ENCODE data around the gene LMX1B. TPM values are rescaled to one million over a fixed set of nuclear protein-coding genes. Genes with fewer than 3 reads are reported as not detected.

LMX1B gene
- total and polyA plus RNA-seq, 2 of the 4 experiments (the other 2 are of a cell fraction): not detected

- Histone ChIP-seq H3K79me1 (ENCODE audit: low read depth in 1 of 2, low read length in 2 of 2) (no peaks in the 10 kb centered on the region), H3K4me3 (ENCODE audit: insufficient read depth, low read depth, low read length) (no peak overlapping the region), H3K23ac (ENCODE audit: low read depth, low read length) (no peak overlapping the region), H3K18ac (ENCODE audit: low read depth, low read length) (no peak overlapping the region), H3K9me3 (ENCODE audit: control insufficient read depth, insufficient read depth, low read length) (no peaks in the 10 kb centered on the region), H3K56ac (ENCODE audit: extremely low read depth, insufficient read depth, low read length) (no peak overlapping the region), H3K9me1 (ENCODE audit: insufficient read depth, low read length) (no peaks in the 10 kb centered on the region), H4K8ac (ENCODE audit: low read depth in 2 of 2, low read length in 2 of 2) (no peak overlapping the region), H3K14ac (replicated peaks; ENCODE audit: low read depth, low read length) (no peak overlapping the region), H2BK5ac (ENCODE audit: low read depth, low read length, poor library complexity, severe bottlenecking) (no peak overlapping the region), H4K91ac (ENCODE audit: insufficient read depth, low read depth, low read length) (no peak overlapping the region), H3K27me3 (ENCODE audit: control insufficient read depth, insufficient read depth, low read length) (peaks cover 76% of the 10 kb centered on the region), H2AK5ac (ENCODE audit: low read depth, low read length) (no peak overlapping the region), H3K4me1 (ENCODE audit: control insufficient read depth, insufficient read depth, low read length) (no peaks in the 10 kb centered on the region), H2BK15ac (ENCODE audit: low read depth, low read length) (no peak overlapping the region), H2AK9ac (replicated peaks; ENCODE audit: low read depth, low read length, poor library complexity) (no peak overlapping the region), H3K4me2 (ENCODE audit: low read depth, low read length) (no peak overlapping the region), H3K4ac (ENCODE audit: low read depth, low read length) (no peak overlapping the region), H3K36me3 (ENCODE audit: control insufficient read depth, insufficient read depth, low read length) (no peaks in the 10 kb centered on the region), H4K20me1 (ENCODE audit: insufficient read depth, low read length) (no peaks in the 10 kb centered on the region), H2BK120ac (ENCODE audit: low read depth, low read length) (no peak overlapping the region), H3K27ac (ENCODE audit: insufficient read depth, low read length) (no peak overlapping the region), H3K9ac (ENCODE audit: low read depth, low read length) (no peak overlapping the region), H4K5ac (ENCODE audit: low read depth, low read length) (no peak overlapping the region), H2BK20ac (ENCODE audit: low read depth, low read length) (no peak overlapping the region), H2AFZ (replicated peaks; ENCODE audit: low read length, poor library complexity) (no peak overlapping the region)
- no peak for ATAC-seq (ENCODE audit: low read depth)
- in situ Hi-C loops (cut with MboI; ENCODE audit: low sequenced_read_pairs): no loop called here
- BruUV-seq (replicated peaks): no TSS peak
- ChIA-PET CTCF (no interaction called here), POLR2A (ENCODE audit: unreplicated experiment) (no interaction called here)
- DNase-seq: no peak
- TF ChIP-seq USF2 (IDR thresholded peaks at IDR 0.05; ENCODE audit: low read depth, low read length) (no peak), MAZ (IDR thresholded peaks at IDR 0.05; ENCODE audit: borderline replicate concordance, low read depth, low read length) (no peak), ELK1 (IDR thresholded peaks at IDR 0.05; ENCODE audit: borderline replicate concordance, low read depth, low read length) (no peak), RAD21 (IDR thresholded peaks at IDR 0.05; ENCODE audit: low read length) (no peak), RCOR1 (IDR thresholded peaks at IDR 0.05; ENCODE audit: insufficient replicate concordance, low read length) (no peak), POLR2A (IDR thresholded peaks at IDR 0.05; ENCODE audit: low read depth, low read length) (no peak), CEBPB (IDR thresholded peaks at IDR 0.05; ENCODE audit: low read depth, low read length) (no peak), MAFK (IDR thresholded peaks at IDR 0.05; ENCODE audit: low read depth, low read length) (no peak), BHLHE40 (IDR thresholded peaks at IDR 0.05; ENCODE audit: low read depth, low read length) (no peak)
- TF ChIP-seq, protein P1, sequence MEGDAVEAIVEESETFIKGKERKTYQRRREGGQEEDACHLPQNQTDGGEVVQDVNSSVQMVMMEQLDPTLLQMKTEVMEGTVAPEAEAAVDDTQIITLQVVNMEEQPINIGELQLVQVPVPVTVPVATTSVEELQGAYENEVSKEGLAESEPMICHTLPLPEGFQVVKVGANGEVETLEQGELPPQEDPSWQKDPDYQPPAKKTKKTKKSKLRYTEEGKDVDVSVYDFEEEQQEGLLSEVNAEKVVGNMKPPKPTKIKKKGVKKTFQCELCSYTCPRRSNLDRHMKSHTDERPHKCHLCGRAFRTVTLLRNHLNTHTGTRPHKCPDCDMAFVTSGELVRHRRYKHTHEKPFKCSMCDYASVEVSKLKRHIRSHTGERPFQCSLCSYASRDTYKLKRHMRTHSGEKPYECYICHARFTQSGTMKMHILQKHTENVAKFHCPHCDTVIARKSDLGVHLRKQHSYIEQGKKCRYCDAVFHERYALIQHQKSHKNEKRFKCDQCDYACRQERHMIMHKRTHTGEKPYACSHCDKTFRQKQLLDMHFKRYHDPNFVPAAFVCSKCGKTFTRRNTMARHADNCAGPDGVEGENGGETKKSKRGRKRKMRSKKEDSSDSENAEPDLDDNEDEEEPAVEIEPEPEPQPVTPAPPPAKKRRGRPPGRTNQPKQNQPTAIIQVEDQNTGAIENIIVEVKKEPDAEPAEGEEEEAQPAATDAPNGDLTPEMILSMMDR (conservative IDR thresholded peaks at IDR 0.05; ENCODE audit: low read depth, low read length): no peak
- intact Hi-C loops (cut with micrococcal nuclease): no loop called here
- no CpG with 5 or more reads among the region's 3 CpGs for WGBS, 2 experiments (ENCODE audit: extremely low coverage in 2 of 2, insufficient read length in 1 of 2)
- dilution Hi-C loops (cut with HindIII; ENCODE audit: low sequenced_read_pairs, unreplicated experiment): no loop called here
Measured at GRCh38 chr9:126684345-126684744, 70.6 kb downstream of the LMX1B start.

All from IMR-90 (cell line).